ENCODE measurements around the gene LAMA1.

Gene LAMA1

DNA sequence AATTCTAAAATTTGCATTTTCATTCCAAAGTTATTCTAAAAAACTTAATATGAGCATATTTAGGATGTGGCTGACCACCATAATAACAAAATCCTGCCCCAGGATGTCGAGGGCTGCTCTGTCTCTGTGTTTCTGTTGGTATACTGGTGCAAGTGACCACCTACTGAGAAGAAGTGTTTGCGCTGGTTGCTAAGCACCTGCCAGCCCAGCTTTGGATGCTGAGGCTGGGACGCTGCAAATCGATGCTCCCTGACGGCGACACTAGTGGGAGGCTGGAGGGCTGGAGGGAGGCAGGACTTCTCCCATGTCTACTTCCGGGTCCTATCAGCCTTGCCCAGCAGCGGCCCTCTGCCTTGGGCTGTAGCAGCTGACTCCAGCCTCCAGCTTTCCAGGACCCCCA lies 45.0 kb downstream of the LAMA1 start:
- Histone ChIP-seq H3K4me3 (no peak overlapping the region), H3K9me3 (ENCODE audit: low read depth, low read length) (no peaks in the 10 kb centered on the region), H3K27ac (no peak overlapping the region), H3K9ac (ENCODE audit: insufficient read length) (no peak overlapping the region), H3K36me3 (ENCODE audit: insufficient read depth, low read length) (no peaks in the 10 kb centered on the region)
- TF ChIP-seq EZH2 (IDR thresholded peaks at IDR 0.05) (no peak), FOXP2 (optimal IDR thresholded peaks at IDR 0.05; ENCODE audit: control extremely low read depth, extremely low read length, insufficient read depth) (no peak), POLR2AphosphoS5 (IDR thresholded peaks at IDR 0.05; ENCODE audit: borderline replicate concordance, low read depth, low read length) (no peak)
- no peak for DNase-seq (ENCODE audit: low read depth, low spot score)

DNA sequence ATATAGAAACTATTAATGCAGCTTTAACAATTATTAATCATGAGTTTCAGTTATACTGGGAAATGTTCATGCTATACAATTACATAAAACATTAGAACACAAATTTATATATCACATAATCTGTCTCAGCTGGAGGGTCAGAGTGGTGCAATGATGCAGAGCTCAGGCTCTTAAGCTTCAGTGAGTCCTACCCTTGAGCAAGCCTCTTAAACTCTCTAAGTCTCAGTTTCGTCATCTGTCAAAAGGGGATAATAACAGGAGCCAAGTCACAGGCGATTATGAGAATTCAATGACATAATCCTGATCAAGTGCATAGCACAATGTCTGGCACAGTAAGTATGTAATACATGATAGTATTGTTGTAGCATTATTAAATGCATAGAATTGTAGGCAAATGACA lies 46.0 kb downstream of the LAMA1 start:
- H3K9ac ChIP-seq (ENCODE audit: insufficient read length), result no peak overlapping the region
- H3K9me3 ChIP-seq (ENCODE audit: low read depth, low read length), result no peaks in the 10 kb centered on the region
- no peak for DNase-seq (ENCODE audit: low read depth, low spot score)
- H3K4me3 ChIP-seq, result no peak overlapping the region
- H3K36me3 ChIP-seq (ENCODE audit: insufficient read depth, low read length), result no peaks in the 10 kb centered on the region
- no peak overlapping the region for H3K27ac ChIP-seq
- TF ChIP-seq POLR2AphosphoS5 (IDR thresholded peaks at IDR 0.05; ENCODE audit: borderline replicate concordance, low read depth, low read length), result no peak
- TF ChIP-seq FOXP2 (optimal IDR thresholded peaks at IDR 0.05; ENCODE audit: control extremely low read depth, extremely low read length, insufficient read depth), result no peak

DNA sequence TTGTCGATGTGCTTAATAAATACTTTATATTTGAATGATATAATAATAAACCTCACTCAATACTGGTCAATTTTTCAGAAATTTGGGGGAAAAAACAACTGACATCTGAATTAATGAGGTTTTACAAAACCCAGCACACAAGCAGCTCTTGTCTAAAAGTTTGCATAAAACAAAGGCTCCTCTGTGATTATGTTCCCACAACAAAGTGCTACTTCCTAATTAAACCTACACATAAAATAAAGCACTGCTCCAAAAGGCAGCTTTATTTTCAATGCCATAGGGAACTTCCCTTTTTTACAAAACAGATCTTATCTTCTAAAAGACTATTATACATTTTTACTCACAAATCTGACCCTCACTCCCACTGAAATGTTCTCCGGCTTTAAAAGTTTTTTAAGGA lies 47.1 kb downstream of the LAMA1 start:
- H3K9ac ChIP-seq (ENCODE audit: insufficient read length), result no peak overlapping the region
- DNase-seq (ENCODE audit: low read depth, low spot score), result no peak
- TF ChIP-seq FOXP2 (optimal IDR thresholded peaks at IDR 0.05; ENCODE audit: control extremely low read depth, extremely low read length, insufficient read depth) (no peak), POLR2AphosphoS5 (IDR thresholded peaks at IDR 0.05; ENCODE audit: borderline replicate concordance, low read depth, low read length) (no peak), EZH2 (IDR thresholded peaks at IDR 0.05) (no peak)
- H3K9me3 ChIP-seq (ENCODE audit: low read depth, low read length), result no peaks in the 10 kb centered on the region
- no peak overlapping the region for H3K27ac ChIP-seq
- no peaks in the 10 kb centered on the region for H3K36me3 ChIP-seq (ENCODE audit: insufficient read depth, low read length)
- H3K4me3 ChIP-seq, result no peak overlapping the region

DNA sequence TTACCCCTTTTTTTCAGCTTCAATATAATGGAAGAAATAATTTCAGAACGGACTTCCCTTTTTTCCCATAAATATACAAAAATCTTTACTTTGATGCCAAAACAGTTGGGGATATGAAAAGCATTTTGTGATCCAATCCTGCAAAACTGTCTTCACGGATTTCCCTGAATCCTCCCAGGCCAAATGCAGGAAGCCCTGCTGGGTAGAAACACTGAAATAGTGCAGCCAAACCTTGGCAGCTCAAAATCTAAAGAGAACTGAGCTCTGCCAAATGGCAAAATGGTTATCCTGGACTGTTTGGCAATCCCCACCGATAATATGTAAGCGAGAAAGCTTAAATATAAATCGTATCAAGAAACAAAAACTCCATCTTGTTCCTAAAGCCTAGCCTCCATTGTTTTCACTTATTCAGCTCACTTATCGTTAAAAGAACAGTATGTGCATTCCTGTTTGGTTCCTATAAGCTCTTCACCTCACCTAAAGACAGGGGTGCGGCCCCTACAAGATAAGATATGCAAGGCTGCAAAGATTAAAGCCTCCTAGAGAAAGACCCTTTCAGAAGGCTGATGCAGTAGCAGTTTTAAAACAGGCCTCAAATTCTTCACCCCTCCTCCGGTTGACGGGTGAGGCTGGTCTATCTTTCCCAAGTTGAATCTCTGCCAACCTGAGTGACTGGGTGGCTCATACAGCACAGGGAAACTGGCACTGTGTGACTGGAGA lies 48.6 kb downstream of the LAMA1 start:
- Histone ChIP-seq H3K9me3 (ENCODE audit: low read depth, low read length) (no peaks in the 10 kb centered on the region), H3K9ac (ENCODE audit: insufficient read length) (no peak overlapping the region), H3K4me3 (no peak overlapping the region), H3K27ac (no peak overlapping the region), H3K36me3 (ENCODE audit: insufficient read depth, low read length) (no peaks in the 10 kb centered on the region)
- TF ChIP-seq POLR2AphosphoS5 (IDR thresholded peaks at IDR 0.05; ENCODE audit: borderline replicate concordance, low read depth, low read length) (no peak), FOXP2 (optimal IDR thresholded peaks at IDR 0.05; ENCODE audit: control extremely low read depth, extremely low read length, insufficient read depth) (no peak), EZH2 (IDR thresholded peaks at IDR 0.05) (no peak)
- no peak for DNase-seq (ENCODE audit: low read depth, low spot score)

DNA sequence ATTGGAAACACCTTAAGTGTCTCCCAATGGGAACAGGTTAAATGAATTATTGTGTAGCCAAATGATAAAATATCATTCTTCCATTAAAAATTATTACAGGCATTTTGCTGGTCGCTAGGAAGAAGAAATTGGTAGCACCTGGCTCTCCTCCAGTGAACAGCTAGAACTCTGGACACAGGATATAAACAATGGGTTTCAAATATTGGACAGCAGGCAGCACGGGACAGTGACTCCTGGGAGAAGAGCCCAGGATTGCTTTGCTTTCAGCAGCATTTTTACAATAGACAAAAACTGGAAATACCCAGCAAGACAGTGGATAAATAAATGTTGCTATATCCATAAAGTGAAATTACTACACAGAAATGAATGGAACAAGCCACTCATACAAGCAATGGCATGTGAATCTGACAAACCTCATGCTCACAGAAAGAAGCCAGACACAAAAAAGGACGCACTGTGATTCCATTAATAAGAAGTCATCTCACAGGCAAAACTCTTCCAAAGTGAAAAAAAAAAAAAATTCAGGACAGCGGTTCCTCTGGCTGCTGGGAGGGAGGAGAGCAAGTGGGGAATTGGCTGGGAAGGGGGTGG lies 50.5 kb downstream of the LAMA1 start:
- Histone ChIP-seq H3K9me3 (ENCODE audit: low read depth, low read length) (no peaks in the 10 kb centered on the region), H3K9ac (ENCODE audit: insufficient read length) (no peak overlapping the region), H3K27ac (no peak overlapping the region), H3K36me3 (ENCODE audit: insufficient read depth, low read length) (no peaks in the 10 kb centered on the region), H3K4me3 (no peak overlapping the region)
- DNase-seq (ENCODE audit: low read depth, low spot score), result no peak
- TF ChIP-seq EZH2 (IDR thresholded peaks at IDR 0.05), result no peak
- no peak for TF ChIP-seq FOXP2 (optimal IDR thresholded peaks at IDR 0.05; ENCODE audit: control extremely low read depth, extremely low read length, insufficient read depth)
- no peak for TF ChIP-seq POLR2AphosphoS5 (IDR thresholded peaks at IDR 0.05; ENCODE audit: borderline replicate concordance, low read depth, low read length)

DNA sequence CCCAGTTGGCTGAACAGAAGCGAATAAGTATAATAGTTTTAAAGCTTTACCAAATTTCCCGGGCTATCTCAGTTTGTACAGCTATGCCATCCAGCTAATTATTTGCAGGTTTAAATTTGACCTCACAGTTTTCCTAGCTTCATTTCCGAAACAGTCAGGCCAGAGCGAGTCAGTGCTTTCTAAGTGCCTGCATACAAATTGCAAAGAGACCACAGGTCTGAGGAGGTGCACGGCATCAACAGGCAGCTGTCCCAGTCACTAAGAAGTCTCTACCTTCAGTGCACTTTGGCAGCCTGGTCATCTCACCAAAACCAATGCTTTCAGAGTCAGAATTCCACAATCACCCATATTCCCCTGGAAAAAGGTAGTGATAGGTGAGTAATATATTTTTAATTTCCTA lies 51.9 kb downstream of the LAMA1 start:
- Histone ChIP-seq H3K9me3 (ENCODE audit: low read depth, low read length) (no peaks in the 10 kb centered on the region), H3K4me3 (no peak overlapping the region), H3K36me3 (ENCODE audit: insufficient read depth, low read length) (no peaks in the 10 kb centered on the region), H3K9ac (ENCODE audit: insufficient read length) (no peak overlapping the region), H3K27ac (no peak overlapping the region)
- TF ChIP-seq EZH2 (IDR thresholded peaks at IDR 0.05) (no peak), FOXP2 (optimal IDR thresholded peaks at IDR 0.05; ENCODE audit: control extremely low read depth, extremely low read length, insufficient read depth) (no peak), POLR2AphosphoS5 (IDR thresholded peaks at IDR 0.05; ENCODE audit: borderline replicate concordance, low read depth, low read length) (no peak)
- DNase-seq (ENCODE audit: low read depth, low spot score), result no peak

DNA sequence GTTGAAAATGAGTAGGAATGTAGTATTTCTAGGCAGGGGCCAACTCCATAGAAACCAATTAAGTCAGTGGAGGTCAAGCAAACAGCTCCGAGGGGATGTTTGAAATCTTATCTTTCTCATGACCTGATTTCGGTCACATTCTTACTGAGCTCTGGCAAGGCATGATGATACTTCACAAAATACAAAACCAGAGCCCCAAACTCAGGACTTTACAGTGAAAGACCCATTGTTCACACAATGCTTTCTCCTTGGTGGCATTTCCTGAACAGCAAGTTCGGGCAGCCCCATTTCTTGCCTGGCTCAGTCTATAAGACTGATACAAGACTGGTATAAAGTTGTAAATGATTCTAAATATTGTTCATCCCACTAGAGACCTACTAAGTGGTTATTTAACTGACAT lies 53.3 kb downstream of the LAMA1 start:
- Histone ChIP-seq H3K4me3 (no peak overlapping the region), H3K27ac (no peak overlapping the region), H3K9ac (ENCODE audit: insufficient read length) (no peak overlapping the region), H3K9me3 (ENCODE audit: low read depth, low read length) (no peaks in the 10 kb centered on the region), H3K36me3 (ENCODE audit: insufficient read depth, low read length) (no peaks in the 10 kb centered on the region)
- TF ChIP-seq POLR2AphosphoS5 (IDR thresholded peaks at IDR 0.05; ENCODE audit: borderline replicate concordance, low read depth, low read length) (no peak), EZH2 (IDR thresholded peaks at IDR 0.05) (no peak), FOXP2 (optimal IDR thresholded peaks at IDR 0.05; ENCODE audit: control extremely low read depth, extremely low read length, insufficient read depth) (no peak)
- DNase-seq (ENCODE audit: low read depth, low spot score), result no peak

DNA sequence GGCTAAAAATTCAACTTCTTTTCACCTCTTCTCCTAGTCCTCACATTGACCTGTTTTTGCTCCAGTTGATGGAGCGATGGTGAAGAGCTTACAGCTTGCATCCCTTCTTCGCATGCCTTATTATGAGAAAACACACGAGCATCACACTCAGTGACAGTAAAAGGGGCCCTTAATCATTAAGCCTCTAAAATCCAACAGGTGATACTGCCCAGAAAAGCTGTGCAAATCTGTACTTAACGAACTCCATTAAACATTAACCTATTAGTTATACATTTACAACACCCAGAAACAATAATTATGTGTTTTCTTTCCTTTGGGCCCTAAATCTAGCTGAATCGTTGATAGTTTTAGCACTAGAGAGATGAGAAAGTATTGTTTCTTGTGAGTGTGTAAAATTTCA lies 54.8 kb downstream of the LAMA1 start:
- Histone ChIP-seq H3K36me3 (ENCODE audit: insufficient read depth, low read length) (no peaks in the 10 kb centered on the region), H3K27ac (no peak overlapping the region), H3K9ac (ENCODE audit: insufficient read length) (no peak overlapping the region), H3K9me3 (ENCODE audit: low read depth, low read length) (no peaks in the 10 kb centered on the region), H3K4me3 (no peak overlapping the region)
- DNase-seq (ENCODE audit: low read depth, low spot score), result no peak
- TF ChIP-seq FOXP2 (optimal IDR thresholded peaks at IDR 0.05; ENCODE audit: control extremely low read depth, extremely low read length, insufficient read depth) (no peak), POLR2AphosphoS5 (IDR thresholded peaks at IDR 0.05; ENCODE audit: borderline replicate concordance, low read depth, low read length) (no peak), EZH2 (IDR thresholded peaks at IDR 0.05) (no peak)
